Neural progenitor cell (in vitro differentiated cells): ENCODE measurements around the gene SLCO2B1. TPM values are rescaled to one million over a fixed set of nuclear protein-coding genes. Genes with fewer than 3 reads are reported as not detected.

Experiments
- DNase-seq: peaks from one replicate; pipeline ENCODE4 v3.0.0-alpha.2; 2016; ENCODE audit warnings: low spot score
- H2AFZ ChIP-seq: fragments of 200-600 bp; sonication (generic); replicated peaks from 2 replicates; pipeline ENCODE4 v1.6.1; 2016; ENCODE audit warnings: antibody characterized with exemption
- H3F3A ChIP-seq: fragments of 200-600 bp; sonication (generic); 2 replicates; pipeline ENCODE4 v1.6.1; 2016; ENCODE audit warnings: antibody characterized with exemption, low read depth
- H3K27ac ChIP-seq: fragments of 200-600 bp; sonication (generic); 2 replicates; pipeline ENCODE4 v1.5.1; 2016; ENCODE audit warnings: mild to moderate bottlenecking
- H3K27me3 ChIP-seq: fragments of 200-600 bp; sonication (generic); 2 replicates; pipeline ENCODE4 v1.6.1; 2016; ENCODE audit warnings: mild to moderate bottlenecking, moderate library complexity
- H3K36me3 ChIP-seq: fragments of 200-600 bp; sonication (generic); 2 replicates; pipeline ENCODE4 v1.5.1; 2016
- H3K4me1 ChIP-seq: fragments of 200-600 bp; sonication (generic); 2 replicates; pipeline ENCODE4 v1.6.1; 2016; ENCODE audit warnings: mixed run types
- H3K4me2 ChIP-seq: fragments of 200-600 bp; sonication (generic); 2 replicates; pipeline ENCODE4 v1.6.1; 2016
- H3K4me3 ChIP-seq: fragments of 200-600 bp; sonication (generic); 2 replicates; pipeline ENCODE4 v1.5.1; 2016
- H3K79me2 ChIP-seq: fragments of 200-600 bp; sonication (generic); 2 replicates; pipeline ENCODE4 v1.6.1; 2016; ENCODE audit warnings: low read depth
- H3K9ac ChIP-seq: fragments of 200-600 bp; sonication (generic); 2 replicates; pipeline ENCODE4 v1.6.1; 2016
- H3K9me3 ChIP-seq: fragments of 200-600 bp; sonication (generic); 2 replicates; pipeline ENCODE4 v1.5.1; 2016; ENCODE audit warnings: low read depth
- H4K20me1 ChIP-seq: fragments of 200-600 bp; sonication (generic); 2 replicates; pipeline ENCODE4 v1.6.1; 2016; ENCODE audit warnings: low read depth
- H3K27ac Mint-ChIP-seq: 3 replicates; pipeline ENCODE4 v1.8.0; 2021; ENCODE audit warnings: mixed read lengths
- H3K27me3 Mint-ChIP-seq: 2 replicates; pipeline ENCODE4 v1.8.0; 2022; ENCODE audit warnings: low read depth, mild to moderate bottlenecking, inconsistent platforms, moderate library complexity, mixed read lengths; ENCODE audit not compliant: insufficient read depth
- H3K36me3 Mint-ChIP-seq: 3 replicates; pipeline ENCODE4 v1.8.0; 2021; ENCODE audit warnings: mixed read lengths
- H3K4me1 Mint-ChIP-seq: 3 replicates; pipeline ENCODE4 v1.8.0; 2021; ENCODE audit warnings: mixed read lengths
- H3K4me3 Mint-ChIP-seq: 3 replicates; pipeline ENCODE4 v1.8.0; 2021; ENCODE audit warnings: mild to moderate bottlenecking, moderate library complexity, mixed read lengths
- H3K9me3 Mint-ChIP-seq: 3 replicates; pipeline ENCODE4 v1.8.0; 2020; ENCODE audit warnings: mixed read lengths
- CTCF ChIP-seq: fragments of 200-600 bp; sonication (generic); IDR thresholded peaks from 2 replicates; pipeline ENCODE4 v1.5.1; 2017; ENCODE audit warnings: antibody characterized with exemption, mild to moderate bottlenecking
- EZH2 ChIP-seq: fragments of 200-600 bp; sonication (generic); IDR thresholded peaks from 2 replicates; pipeline ENCODE4 v1.6.1; 2017; ENCODE audit warnings: antibody characterized with exemption, mild to moderate bottlenecking, moderate library complexity
- EZH2phosphoT487 ChIP-seq: fragments of 200-600 bp; sonication (generic); IDR thresholded peaks from 2 replicates; pipeline ENCODE4 v1.6.1; 2017; ENCODE audit warnings: antibody characterized with exemption
- total RNA-seq: library from RNA; depleted of rRNA; stranded (reverse); fragments of >200 nt; gene quantifications from 2 replicates; pipeline ENCODE4 v1.2.3, GENCODE V29; 2015; ENCODE audit warnings: low replicate concordance

SLCO2B1 gene
- total RNA-seq, 1 donor from 2014 or later = 0.07 TPM

- H3K9me3 Mint-ChIP-seq = peaks cover 7% of the 10 kb centered on the region
- no peaks in the 10 kb centered on the region for H3K27me3 Mint-ChIP-seq
- H3K9ac ChIP-seq = no peak overlapping the region
- H3K36me3 Mint-ChIP-seq = no peaks in the 10 kb centered on the region
- no peak for TF ChIP-seq EZH2phosphoT487
- no peak for TF ChIP-seq EZH2
- TF ChIP-seq CTCF = no peak
- no peak overlapping the region for H3K4me2 ChIP-seq
- H3K27me3 ChIP-seq = no peaks in the 10 kb centered on the region
- no peak overlapping the region for H3K4me3 ChIP-seq
- H3K4me3 Mint-ChIP-seq = no peak overlapping the region
- H3F3A ChIP-seq = no peaks in the 10 kb centered on the region
- H3K4me1 ChIP-seq = peaks cover 1% of the 10 kb centered on the region
- no peaks in the 10 kb centered on the region for H3K36me3 ChIP-seq
- H3K9me3 ChIP-seq = no peaks in the 10 kb centered on the region
- no peak overlapping the region for H3K27ac ChIP-seq
- peak overlapping the region; percentile 87 for H3K27ac Mint-ChIP-seq
- H2AFZ ChIP-seq = no peak overlapping the region
- H3K79me2 ChIP-seq = no peaks in the 10 kb centered on the region
- no peak for DNase-seq
- peaks cover 18% of the 10 kb centered on the region for H3K4me1 Mint-ChIP-seq
- H4K20me1 ChIP-seq = no peaks in the 10 kb centered on the region
These were observed 10.7 kb downstream of the SLCO2B1 start for GRCh38 chr11:75161506-75162095.

DNA sequence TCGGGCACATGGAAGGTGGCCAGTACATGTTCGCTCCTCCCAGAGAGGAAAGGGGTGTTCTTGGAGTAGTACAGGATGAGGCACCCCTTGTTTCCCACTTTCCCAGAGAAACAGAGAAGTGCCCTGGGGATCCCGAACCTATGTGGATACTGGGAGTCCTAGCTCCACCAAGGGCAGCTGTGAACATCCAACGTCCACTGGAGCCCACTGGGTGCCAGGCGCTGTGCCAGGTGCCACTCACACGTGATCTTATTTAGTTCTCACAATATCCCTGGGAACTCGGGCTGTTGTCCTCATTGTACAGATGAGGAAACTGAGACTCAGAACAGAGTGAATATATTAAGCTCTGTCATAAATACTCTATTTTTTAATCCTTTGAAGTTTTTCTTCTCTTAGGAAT is 12.0 kb downstream of the SLCO2B1 start:
- H3K9me3 Mint-ChIP-seq = peaks cover 7% of the 10 kb centered on the region

GRCh38 chr11:75163921-75164849 is 13.3 kb downstream of the SLCO2B1 start:
- H4K20me1 ChIP-seq = no peaks in the 10 kb centered on the region
- H3K36me3 ChIP-seq = no peaks in the 10 kb centered on the region
- no peak for TF ChIP-seq EZH2
- TF ChIP-seq EZH2phosphoT487 = no peak
- no peak for TF ChIP-seq CTCF
- no peaks in the 10 kb centered on the region for H3K27me3 ChIP-seq
- H3K4me2 ChIP-seq = no peak overlapping the region
- H3K27me3 Mint-ChIP-seq = peaks cover 3% of the 10 kb centered on the region
- no peak overlapping the region for H2AFZ ChIP-seq
- DNase-seq = no peak
- no peak overlapping the region for H3K27ac ChIP-seq
- H3F3A ChIP-seq = no peaks in the 10 kb centered on the region
- H3K36me3 Mint-ChIP-seq = no peaks in the 10 kb centered on the region
- H3K9me3 ChIP-seq = no peaks in the 10 kb centered on the region
- H3K9ac ChIP-seq = no peak overlapping the region
- peaks cover 7% of the 10 kb centered on the region for H3K9me3 Mint-ChIP-seq
- H3K79me2 ChIP-seq = no peaks in the 10 kb centered on the region
- no peak overlapping the region for H3K4me3 Mint-ChIP-seq
- peak overlapping the region; percentile 33 for H3K27ac Mint-ChIP-seq
- peaks cover 18% of the 10 kb centered on the region for H3K4me1 Mint-ChIP-seq
- peaks cover 4% of the 10 kb centered on the region for H3K4me1 ChIP-seq
- no peak overlapping the region for H3K4me3 ChIP-seq

More for the DNA sequence above, 12.0 kb downstream of the SLCO2B1 start:
- Histone ChIP-seq H2AFZ (no peak overlapping the region), H3K4me3 (no peak overlapping the region), H4K20me1 (no peaks in the 10 kb centered on the region), H3K79me2 (no peaks in the 10 kb centered on the region), H3K4me1 (peaks cover 4% of the 10 kb centered on the region), H3K9ac (no peak overlapping the region), H3K27ac (no peak overlapping the region), H3K9me3 (no peaks in the 10 kb centered on the region), H3K27me3 (no peaks in the 10 kb centered on the region), H3K36me3 (no peaks in the 10 kb centered on the region), H3F3A (no peaks in the 10 kb centered on the region), H3K4me2 (no peak overlapping the region)
- Mint-ChIP-seq H3K4me3 (no peak overlapping the region), H3K27ac (no peak overlapping the region), H3K27me3 (peaks cover 3% of the 10 kb centered on the region), H3K4me1 (peaks cover 18% of the 10 kb centered on the region), H3K36me3 (no peaks in the 10 kb centered on the region)
- DNase-seq = no peak
- TF ChIP-seq EZH2 = no peak
- TF ChIP-seq EZH2phosphoT487 = no peak
- no peak for TF ChIP-seq CTCF
